ENCODE data around the gene CORO6. TPM values are rescaled to one million over a fixed set of nuclear protein-coding genes. Genes with fewer than 3 reads are reported as not detected.

CORO6 gene
- total and polyA plus RNA-seq, 3 donors from 2014 or later = 6.3 to 15.5 (median 11.7) TPM

DNA sequence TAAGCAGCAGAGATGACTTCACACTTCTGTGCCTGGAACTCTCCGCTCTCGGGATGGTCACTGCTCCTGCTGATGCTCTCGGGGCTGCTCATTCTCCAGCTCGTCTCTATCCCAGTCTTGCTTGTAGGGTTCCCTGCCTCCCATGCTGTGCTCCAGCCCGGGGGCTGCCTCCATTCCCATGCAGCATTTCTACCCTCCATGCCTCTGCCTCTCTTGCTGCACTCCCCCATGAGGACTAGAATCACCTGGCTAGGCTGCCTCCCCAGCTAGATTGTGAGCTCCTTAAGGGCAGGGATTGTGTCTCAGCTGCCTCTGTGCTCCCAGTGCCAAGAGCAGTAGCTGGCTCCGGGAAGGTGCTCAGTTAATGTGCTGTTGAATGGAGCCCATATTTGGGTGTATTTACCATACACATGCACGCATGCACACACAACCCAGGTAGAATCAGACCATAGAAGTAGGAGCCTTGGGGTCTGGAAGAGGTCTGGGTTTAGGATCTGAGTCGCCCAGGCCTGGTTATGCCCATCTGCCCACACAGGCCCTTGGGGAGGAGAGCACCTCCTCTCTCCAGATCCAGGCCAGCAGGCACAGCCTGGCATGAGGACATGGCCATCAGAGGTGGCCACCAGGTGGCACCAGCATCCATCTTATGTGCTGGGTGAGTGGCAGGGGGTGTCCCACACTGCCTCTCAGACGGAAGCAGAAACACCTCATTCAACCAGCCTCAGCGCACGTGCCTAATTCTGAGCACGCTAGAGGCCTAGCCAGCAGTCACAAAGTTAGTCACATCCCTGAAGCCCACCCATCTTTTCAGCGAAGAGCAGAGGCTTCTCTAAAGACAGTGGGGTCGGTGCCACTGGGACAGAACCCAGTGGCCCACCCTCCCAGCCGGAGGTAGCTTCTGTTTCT lies 42.6 kb downstream of the CORO6 start:
- intact Hi-C loops (cut with DNase I; ENCODE audit: low total_unique reads) = no loop called here
- Histone ChIP-seq H3K36me3 (ENCODE audit: low read depth, missing control alignments) (no peaks in the 10 kb centered on the region), H3K27ac (no peak overlapping the region), H3K27me3 (no peaks in the 10 kb centered on the region), H3K4me3 (no peak overlapping the region), H3K4me1 (no peaks in the 10 kb centered on the region), H3K9me3 (no peaks in the 10 kb centered on the region)
- peak; percentile 87 for DNase-seq
- no peak for TF ChIP-seq POLR2A (IDR thresholded peaks at IDR 0.05)
- TF ChIP-seq, protein P1, sequence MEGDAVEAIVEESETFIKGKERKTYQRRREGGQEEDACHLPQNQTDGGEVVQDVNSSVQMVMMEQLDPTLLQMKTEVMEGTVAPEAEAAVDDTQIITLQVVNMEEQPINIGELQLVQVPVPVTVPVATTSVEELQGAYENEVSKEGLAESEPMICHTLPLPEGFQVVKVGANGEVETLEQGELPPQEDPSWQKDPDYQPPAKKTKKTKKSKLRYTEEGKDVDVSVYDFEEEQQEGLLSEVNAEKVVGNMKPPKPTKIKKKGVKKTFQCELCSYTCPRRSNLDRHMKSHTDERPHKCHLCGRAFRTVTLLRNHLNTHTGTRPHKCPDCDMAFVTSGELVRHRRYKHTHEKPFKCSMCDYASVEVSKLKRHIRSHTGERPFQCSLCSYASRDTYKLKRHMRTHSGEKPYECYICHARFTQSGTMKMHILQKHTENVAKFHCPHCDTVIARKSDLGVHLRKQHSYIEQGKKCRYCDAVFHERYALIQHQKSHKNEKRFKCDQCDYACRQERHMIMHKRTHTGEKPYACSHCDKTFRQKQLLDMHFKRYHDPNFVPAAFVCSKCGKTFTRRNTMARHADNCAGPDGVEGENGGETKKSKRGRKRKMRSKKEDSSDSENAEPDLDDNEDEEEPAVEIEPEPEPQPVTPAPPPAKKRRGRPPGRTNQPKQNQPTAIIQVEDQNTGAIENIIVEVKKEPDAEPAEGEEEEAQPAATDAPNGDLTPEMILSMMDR (IDR thresholded peaks at IDR 0.05) = peak; percentile 85 to 88 (median 85)
- 73 to 84% methylated on average over 11 to 15 of the region's 15 CpGs for WGBS, 2 donors

DNA sequence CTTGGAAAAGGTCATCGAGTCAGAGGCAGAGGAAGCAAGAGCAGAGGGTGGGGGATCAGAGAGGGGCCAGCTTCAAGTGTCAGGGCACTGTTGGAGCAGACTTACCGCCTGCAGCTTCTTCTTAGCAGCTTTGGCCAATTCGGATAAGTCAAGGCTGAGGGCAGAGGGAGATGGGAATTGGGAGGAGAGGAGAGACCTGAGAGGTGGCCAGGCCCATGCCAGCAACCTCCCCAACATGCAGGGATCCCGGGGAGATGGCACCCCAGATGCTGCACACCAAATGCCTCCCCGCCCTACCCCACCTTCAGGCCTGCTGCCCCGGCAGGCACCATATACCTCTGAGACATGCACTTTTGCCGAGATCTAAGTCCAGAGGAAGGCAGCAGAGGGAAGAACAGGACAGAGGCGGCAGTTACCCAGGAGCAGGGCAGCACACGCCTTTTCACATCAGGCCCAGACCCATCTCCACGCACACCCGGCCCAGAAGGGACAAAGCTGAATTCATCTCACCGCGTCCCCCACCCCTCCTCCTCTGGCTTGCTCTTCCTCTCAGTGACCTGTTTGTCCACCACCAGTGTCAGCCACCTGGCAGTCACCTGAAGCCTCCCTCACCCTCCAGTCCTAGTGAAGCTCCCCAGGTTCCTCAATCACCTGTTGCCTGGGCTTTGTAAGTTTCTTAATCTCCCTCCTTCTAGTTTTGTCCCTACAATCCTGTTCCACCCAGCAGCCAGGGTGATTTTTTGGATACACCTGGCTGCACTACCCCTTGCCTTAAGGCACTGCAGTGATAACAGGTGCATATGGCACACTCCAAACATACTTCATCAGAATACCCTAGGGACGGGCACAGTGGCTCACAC lies 43.9 kb downstream of the CORO6 start:
- 87 to 95% methylated on average over 10 to 14 of the region's 14 CpGs for WGBS, 2 donors
- intact Hi-C loops (cut with DNase I; ENCODE audit: low total_unique reads) = no loop called here
- DNase-seq = no peak
- Histone ChIP-seq H3K4me1 (no peaks in the 10 kb centered on the region), H3K9me3 (no peaks in the 10 kb centered on the region), H3K27me3 (no peaks in the 10 kb centered on the region), H3K4me3 (no peak overlapping the region), H3K27ac (no peak overlapping the region), H3K36me3 (ENCODE audit: low read depth, missing control alignments) (no peaks in the 10 kb centered on the region)
- TF ChIP-seq, protein P1 (IDR thresholded peaks at IDR 0.05) = no peak
- no peak for TF ChIP-seq POLR2A (IDR thresholded peaks at IDR 0.05)

DNA sequence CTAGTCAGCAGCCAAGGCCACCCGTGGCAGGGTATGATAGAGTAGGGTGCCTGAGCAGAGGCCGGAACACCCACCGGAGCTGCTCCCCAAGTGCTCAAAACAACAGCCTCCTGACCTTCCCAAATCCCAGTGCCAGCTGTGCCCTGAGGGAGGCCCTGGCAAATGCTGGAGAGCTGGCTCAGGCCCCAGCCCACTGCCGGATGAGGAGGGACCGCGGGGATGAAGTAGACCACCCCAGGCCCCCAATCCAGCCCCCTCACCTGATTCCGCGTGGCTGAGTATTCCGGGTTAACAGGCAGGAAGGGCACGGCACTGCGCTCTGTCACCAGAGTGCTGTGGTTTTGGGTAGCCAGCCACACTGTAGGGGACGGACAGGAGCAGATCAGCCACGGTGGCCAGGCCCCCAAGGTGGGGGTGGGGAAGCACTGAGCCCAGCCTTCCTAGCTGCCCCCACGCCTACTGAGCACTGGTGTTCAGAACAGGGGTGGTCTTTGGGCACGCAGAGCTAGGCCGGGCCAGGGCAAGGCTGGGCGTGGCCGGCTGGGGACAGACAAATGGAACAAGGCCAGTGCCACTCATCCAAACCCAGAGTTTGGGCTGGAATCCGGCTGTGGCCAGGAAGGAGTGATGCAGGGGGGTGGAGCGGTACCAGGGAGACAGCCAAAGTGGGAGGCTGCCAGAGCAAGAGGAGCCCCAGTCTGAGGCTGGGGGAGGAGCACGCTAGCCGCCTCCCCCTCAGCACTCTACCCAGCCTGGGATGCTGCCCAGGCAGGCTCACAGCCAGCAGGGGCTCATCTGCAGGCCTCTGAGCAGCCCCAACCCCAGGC lies 45.1 kb downstream of the CORO6 start:
- intact Hi-C loops (cut with DNase I; ENCODE audit: low total_unique reads) = no loop called here
- H3K4me3 ChIP-seq = no peak overlapping the region
- no peaks in the 10 kb centered on the region for H3K27me3 ChIP-seq
- H3K36me3 ChIP-seq (ENCODE audit: low read depth, missing control alignments) = no peaks in the 10 kb centered on the region
- H3K27ac ChIP-seq = no peak overlapping the region
- DNase-seq = no peak
- TF ChIP-seq, protein P1 (IDR thresholded peaks at IDR 0.05) = no peak
- TF ChIP-seq POLR2A (IDR thresholded peaks at IDR 0.05) = no peak
- peaks cover 6% of the 10 kb centered on the region for H3K4me1 ChIP-seq
- WGBS, 2 donors = 80 to 83% methylated on average over 3 to 16 of the region's 22 CpGs
- H3K9me3 ChIP-seq = no peaks in the 10 kb centered on the region

DNA sequence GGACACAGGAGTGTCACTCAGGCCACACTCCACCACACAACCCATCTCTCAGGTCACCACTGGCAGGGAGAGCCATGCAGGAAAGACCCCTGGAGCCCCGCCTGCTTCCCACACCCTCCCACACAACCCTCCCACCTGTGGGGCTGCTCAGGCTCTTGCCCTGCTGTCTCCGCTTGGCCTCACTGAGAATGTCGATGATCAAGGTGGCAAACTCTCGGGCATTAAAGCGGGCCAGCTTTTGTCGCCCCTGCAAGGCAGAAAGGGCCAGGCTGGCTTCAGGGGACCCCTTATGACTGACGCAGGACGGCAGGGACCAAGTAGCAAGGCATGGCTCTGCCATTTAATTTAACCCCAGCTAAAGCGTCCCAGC lies 45.7 kb downstream of the CORO6 start:
- H3K36me3 ChIP-seq (ENCODE audit: low read depth, missing control alignments) = no peaks in the 10 kb centered on the region
- no peak overlapping the region for H3K27ac ChIP-seq
- 90 to 91% methylated on average over 2 to 9 of the region's 9 CpGs for WGBS, 2 donors
- peaks cover 13% of the 10 kb centered on the region for H3K4me1 ChIP-seq
- TF ChIP-seq, protein P1 (IDR thresholded peaks at IDR 0.05) = no peak
- TF ChIP-seq POLR2A (IDR thresholded peaks at IDR 0.05) = no peak
- no peaks in the 10 kb centered on the region for H3K9me3 ChIP-seq
- no peak overlapping the region for H3K4me3 ChIP-seq
- no peaks in the 10 kb centered on the region for H3K27me3 ChIP-seq
- DNase-seq = no peak
- intact Hi-C loops (cut with DNase I; ENCODE audit: low total_unique reads) = no loop called here
